NOMO-1 (cell line): ENCODE data around the gene CNTN1.

Experiments used
- DNase-seq, 2 experiments: peaks; one replicate each; lab custom pipeline; 2025; ENCODE audit not compliant: unreplicated experiment in 2 of 2; lab: John Stamatoyannopoulos, UW

CNTN1 gene

GRCh38 chr12:41096797-41097196 lies 404.6 kb downstream of the CNTN1 start:
- DNase-seq = no peak

GRCh38 chr12:41100572-41100971 lies 408.3 kb downstream of the CNTN1 start:
- no peak for DNase-seq

- no peak for DNase-seq
Measured at GRCh38 chr12:41101806-41102205, 409.6 kb downstream of the CNTN1 start.

- DNase-seq = no peak
Measured at GRCh38 chr12:41103614-41104013, 411.4 kb downstream of the CNTN1 start.

GRCh38 chr12:41106315-41106714 lies 414.1 kb downstream of the CNTN1 start:
- no peak for DNase-seq

GRCh38 chr12:41108032-41108431 lies 415.8 kb downstream of the CNTN1 start:
- no peak for DNase-seq

- DNase-seq = no peak
Measured at GRCh38 chr12:41112903-41113302, 420.7 kb downstream of the CNTN1 start.

- no peak for DNase-seq
Measured at GRCh38 chr12:41120211-41120610, 428.0 kb downstream of the CNTN1 start.

GRCh38 chr12:41121374-41121773 lies 429.1 kb downstream of the CNTN1 start:
- DNase-seq = no peak
